ENCODE measurements around the gene PPA1.
A peak's percentile ranks its signal among the peaks of the same experiment; 100 is the strongest.
"Not testable (repeated sequence)": the region's sequence is repeated elsewhere in the genome, so short reads cannot be mapped to it uniquely, and the experiment has no call there.

PPA1 gene

GRCh38 chr10:70253878-70254765, 20.9 kb upstream of the PPA1 start:
- no peak for DNase-seq

DNA sequence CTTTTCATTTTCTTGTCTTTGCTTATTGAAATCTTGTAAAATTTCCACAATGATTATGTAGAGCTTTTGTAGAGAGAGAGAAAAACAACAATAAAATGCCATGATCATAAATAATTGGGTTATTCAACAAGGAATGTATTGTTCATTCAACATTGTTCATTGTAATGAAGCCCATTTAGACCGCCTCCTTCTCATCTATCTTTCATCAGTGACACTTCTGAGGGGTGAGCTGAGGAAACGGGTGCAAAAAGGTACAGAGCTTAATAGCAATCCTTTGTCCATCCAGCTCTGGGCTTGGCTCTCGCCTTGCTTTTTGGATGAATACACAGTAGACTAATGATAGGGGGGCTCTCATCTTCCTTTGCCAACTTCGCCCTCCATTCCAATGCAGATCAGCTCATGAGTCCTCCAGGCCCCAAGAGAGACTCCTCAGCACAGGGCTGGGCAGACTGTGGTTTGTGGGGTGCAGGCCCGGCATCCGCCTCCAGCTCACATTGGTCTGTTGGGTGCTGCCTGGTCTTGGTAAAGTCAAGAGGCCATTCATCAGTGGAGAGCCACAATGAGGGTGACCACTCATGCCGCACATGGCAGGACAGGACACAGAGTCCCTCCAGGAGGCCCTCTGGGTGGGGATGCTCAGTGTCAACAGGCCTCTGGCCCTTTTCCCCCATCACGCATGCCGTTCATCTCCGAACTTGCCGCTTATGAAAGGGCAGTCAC, 17.9 kb upstream of the PPA1 start:
- no peak for DNase-seq

DNA sequence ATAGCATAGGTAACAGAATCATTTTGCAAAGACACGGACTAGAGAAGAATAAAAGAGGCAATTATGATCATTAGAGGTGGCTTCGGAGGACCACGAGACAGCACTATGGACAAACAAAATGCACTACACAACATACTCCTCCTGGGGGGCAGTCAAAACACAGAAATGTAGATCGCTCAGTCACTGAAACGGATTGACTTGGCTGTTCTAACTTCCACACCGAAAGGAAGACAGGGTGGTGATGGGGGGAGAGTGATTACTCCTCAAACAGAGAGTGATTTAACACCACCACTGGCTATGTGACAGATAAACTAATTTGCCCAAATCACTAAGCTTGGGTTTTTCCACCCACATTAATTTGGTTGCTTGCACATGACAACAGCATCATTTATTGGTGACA, 14.1 kb upstream of the PPA1 start:
- DNase-seq = no peak

DNA sequence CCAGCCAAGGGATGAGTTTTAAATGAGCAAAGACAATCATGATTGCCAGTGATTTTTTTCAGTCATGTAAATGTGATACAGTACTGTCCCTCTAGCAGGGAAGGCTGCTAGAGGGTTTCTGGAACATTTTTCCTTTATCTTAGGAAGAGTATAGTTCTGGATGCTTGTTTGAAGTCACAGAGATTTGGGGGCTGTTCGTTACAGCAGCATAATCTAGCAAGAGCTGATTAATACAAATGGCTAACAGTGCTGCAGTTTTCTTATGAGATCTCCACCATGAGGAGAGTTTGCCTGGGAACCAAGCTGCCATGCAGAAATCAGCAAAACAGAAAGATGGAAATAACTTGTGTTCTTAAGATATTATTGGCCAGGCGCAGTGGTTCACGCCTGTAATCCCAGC, 7.9 kb upstream of the PPA1 start:
- DNase-seq = no peak

- DNase-seq = not testable (repeated sequence)
Measured at GRCh38 chr10:70239986-70240385, 6.8 kb upstream of the PPA1 start.

- not testable (repeated sequence) for DNase-seq
Measured at GRCh38 chr10:70239077-70239976, 6.1 kb upstream of the PPA1 start.

DNA sequence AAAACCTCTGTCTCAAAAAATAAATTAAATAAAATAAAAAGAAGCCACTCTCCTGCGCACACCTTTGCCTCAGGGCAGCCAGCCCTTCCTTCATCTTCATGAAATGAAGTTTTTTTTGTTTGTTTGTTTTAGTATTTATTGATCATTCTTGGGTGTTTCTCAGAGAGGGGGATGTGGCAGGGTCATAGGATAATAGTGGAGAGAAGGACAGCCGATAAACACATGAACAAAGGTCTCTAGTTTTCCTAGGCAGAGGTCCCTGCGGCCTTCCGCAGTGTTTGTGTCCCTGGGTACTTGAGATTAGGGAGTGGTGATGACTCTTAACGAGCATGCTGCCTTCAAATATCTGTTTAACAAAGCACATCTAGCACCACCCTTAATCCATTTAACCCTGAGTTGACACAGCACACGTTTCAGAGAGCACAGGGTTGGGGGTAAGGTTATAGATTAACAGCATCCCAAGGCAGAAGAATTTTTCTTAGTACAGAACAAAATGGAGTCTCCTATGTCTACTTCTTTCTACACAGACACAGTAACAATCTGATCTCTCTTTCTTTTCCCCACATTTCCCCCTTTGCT, 4.8 kb upstream of the PPA1 start:
- not testable (repeated sequence) for DNase-seq

DNA sequence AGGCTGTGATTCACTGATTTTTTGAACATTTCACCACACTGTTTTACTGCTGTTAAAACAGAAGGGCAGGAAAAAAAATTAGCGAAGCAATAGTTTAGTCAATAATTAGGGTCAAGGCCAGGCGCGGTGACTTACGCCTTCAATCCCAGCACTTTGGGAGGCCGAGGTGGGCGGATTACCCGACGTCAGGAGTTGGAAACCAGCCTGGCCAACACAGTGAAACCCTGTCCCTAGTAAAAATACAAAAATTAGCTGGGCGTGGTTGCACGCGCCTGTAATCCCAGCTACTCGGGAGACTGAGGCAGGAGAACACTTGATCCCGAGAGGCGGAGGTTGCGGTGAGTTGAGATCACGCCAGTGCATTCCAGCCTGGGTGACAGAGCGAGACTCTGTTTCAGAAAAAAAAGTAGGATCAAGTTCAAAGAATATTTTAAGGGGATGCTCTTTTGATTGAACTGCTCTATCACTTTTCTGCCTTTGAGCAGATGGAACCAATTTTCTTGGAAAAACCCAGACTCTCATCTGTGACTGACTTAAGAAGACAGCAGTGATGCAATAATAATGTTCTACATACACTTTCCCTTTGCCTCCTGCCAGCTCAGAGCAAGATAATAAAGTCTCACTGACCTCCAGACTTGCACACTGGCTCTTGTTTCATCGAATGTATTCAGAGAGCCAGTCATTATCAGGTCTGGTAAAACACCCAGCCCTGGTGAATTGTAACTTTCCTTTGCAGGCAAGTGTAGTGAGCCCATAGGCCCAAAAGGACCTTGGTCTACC, 1.6 kb upstream of the PPA1 start:
- DNase-seq = no peak

GRCh38 chr10:70233939-70234300, 691 bp upstream of the PPA1 start:
- DNase-seq = no peak

DNA sequence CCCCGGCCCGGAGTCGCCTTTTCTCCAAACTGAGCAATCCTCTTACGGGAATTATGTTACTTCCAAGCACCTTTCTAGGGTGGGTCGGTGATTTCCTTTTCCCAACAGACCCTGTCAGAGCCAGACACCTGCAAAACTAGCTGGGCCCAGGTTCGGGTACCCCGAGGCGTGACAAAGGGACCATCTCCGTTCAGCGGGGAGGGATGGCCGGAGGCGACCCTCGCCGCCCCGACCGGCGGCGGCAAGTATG, 445 bp downstream of the PPA1 start:
- no peak for DNase-seq

DNA sequence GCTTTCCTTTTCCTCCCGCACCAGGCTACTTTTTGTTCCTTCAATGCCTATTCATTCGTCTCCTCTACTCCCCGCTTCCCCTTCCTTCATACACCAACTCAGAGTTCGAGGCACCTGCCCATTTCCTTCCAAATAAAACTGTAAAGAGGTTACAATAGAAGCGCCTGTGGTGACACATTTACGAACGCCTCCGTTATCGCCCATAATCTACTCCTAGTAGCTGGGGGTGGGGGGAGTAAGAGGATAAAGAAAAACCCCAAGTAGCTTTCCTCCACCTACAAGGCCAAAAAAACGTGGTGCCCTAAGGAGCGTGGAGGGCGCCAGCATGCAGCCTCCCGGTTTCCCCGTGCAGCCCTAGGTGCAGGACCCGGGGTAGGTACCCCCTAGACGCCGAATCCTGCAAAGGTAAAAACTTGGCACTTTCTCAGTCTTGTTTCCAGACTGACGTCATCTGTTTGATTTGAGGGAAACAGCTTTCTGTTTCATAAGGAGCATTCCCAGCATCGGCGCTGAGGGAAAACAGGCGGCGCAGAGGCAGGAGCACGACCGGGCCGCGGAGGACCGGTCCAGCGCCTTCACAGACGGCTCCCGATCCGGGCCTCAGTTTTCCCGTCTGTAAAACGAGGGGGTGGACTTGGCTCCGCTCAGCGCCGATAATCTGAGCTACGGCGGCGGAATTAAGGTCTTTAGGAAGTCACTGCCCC, 922 bp downstream of the PPA1 start:
- DNase-seq = peak; percentile 64

- DNase-seq = no peak
Measured at GRCh38 chr10:70228491-70228890, 4.7 kb downstream of the PPA1 start.

GRCh38 chr10:70227548-70228320, 5.5 kb downstream of the PPA1 start:
- DNase-seq = no peak

DNA sequence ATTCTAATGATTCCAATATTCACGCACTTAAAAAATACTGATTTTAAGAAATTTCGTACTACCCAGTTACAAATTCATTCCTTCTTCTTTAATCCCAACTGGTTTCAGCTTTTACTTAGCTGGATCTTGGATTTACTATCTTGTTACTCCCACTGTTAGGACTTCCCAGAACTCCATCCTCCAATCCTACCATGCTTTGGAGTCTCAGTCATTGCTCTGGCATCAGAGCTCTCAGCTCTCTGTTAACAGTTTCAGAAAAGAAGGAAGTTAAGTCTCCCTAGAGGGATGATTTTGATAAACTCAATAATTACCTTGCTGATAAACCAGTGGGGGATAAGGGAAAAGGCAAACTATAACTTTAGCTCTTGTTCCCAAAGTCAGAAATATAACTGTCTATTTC, 9.5 kb downstream of the PPA1 start:
- no peak for DNase-seq

- DNase-seq = not testable (repeated sequence)
Measured at GRCh38 chr10:70222811-70223447, 10.3 kb downstream of the PPA1 start.

DNA sequence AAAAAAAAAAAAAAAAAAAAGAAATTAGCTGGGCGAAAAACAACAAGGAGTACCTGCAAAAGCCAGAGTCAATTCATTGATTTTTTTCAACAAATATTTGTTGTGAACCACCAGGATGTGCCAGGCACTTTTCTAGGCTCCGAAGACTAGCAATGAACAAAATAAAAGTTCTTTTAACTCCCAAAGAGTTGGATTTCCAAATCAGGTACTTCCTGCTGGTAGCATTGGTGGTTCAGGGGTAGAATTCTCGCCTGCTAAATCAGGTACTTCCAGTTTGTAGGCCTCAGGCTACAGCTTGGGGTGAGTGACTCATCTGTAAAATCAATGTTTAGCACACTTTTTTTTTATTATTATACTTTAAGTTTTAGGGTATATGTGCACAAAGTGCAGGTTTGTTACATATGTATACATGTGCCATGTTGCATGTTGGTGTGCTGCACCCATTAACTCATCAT, 10.9 kb downstream of the PPA1 start:
- DNase-seq = no peak

DNA sequence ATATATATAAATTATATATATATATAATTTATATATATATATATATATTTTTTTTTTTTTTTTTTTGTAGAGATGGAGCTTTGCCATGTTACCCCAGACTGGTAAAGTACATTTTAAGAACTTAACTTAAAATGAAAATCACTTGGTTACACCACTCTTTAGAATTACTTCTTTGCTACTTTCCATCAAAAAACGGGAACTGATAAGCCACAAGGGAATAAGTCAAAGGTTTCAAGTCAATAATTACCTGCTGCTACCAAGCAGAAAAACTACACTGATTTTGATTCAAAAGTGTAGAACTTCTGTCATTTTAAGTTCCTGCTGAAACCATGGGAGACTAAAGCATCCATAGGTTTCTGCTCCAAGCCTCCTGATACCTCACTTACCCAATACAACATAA, 12.2 kb downstream of the PPA1 start:
- DNase-seq = no peak

- no peak for DNase-seq
Measured at GRCh38 chr10:70212879-70213278, 20.4 kb downstream of the PPA1 start.

GRCh38 chr10:70212277-70212676, 21.0 kb downstream of the PPA1 start:
- no peak for DNase-seq

GRCh38 chr10:70206762-70207161, 26.5 kb downstream of the PPA1 start:
- no peak for DNase-seq

Measured in stimulated activated CD4-positive, alpha-beta T cell treated with anti-CD3 and anti-CD28 coated beads, Interleukin-15, amount 100 ng/mL, for 24 hours (primary cell).